CD14-positive monocyte (primary cell): ENCODE data around the gene MS4A15. TPM values are rescaled to one million over a fixed set of nuclear protein-coding genes. Genes with fewer than 3 reads are reported as not detected.

Source experiments
- DNase-seq, 3 donors: peaks; one replicate each; pipeline ENCODE4 v3.0.0-alpha.2; 2011 to 2022
- H2AFZ ChIP-seq: 2 replicates; pipeline ENCODE4 v1.6.0; 2012; ENCODE audit warnings: mild to moderate bottlenecking, low read depth, low read length, inconsistent platforms; ENCODE audit not compliant: insufficient read depth, poor library complexity, severe bottlenecking
- H3K27ac ChIP-seq, 2 donors: 1 replicate in 1 of 2; 2 replicates in 1 of 2; pipeline ENCODE4 v1.5.1; 2012 to 2013; ENCODE audit warnings: low read length in 2 of 2, control low read depth in 1 of 2, inconsistent platforms in 1 of 2, low read depth in 1 of 2, mild to moderate bottlenecking in 1 of 2
- H3K27me3 ChIP-seq, 2 donors: one replicate each; pipeline versions ENCODE4 v1.6.0 to v1.6.1; 2011 to 2013; ENCODE audit warnings: low read length in 2 of 2; ENCODE audit not compliant: control insufficient read depth in 2 of 2, insufficient read depth in 2 of 2
- H3K36me3 ChIP-seq, 2 donors: replicated peaks in 1 of 2; 1 replicate in 1 of 2; 2 replicates in 1 of 2; pipeline versions ENCODE4 v1.5.1 to v1.6.1; 2012 to 2013; ENCODE audit warnings: low read length in 2 of 2, control low read depth in 1 of 2, inconsistent platforms in 1 of 2, mild to moderate bottlenecking in 1 of 2; ENCODE audit not compliant: insufficient read depth in 2 of 2, control insufficient read depth in 1 of 2
- H3K4me1 ChIP-seq, 2 donors: 1 replicate in 1 of 2; 2 replicates in 1 of 2; pipeline versions ENCODE4 v1.5.1 to v1.6.1; 2012 to 2013; ENCODE audit warnings: low read length in 2 of 2, control low read depth in 1 of 2, inconsistent platforms in 1 of 2, mild to moderate bottlenecking in 1 of 2, moderate library complexity in 1 of 2; ENCODE audit not compliant: insufficient read depth in 2 of 2, control insufficient read depth in 1 of 2
- H3K4me2 ChIP-seq: replicated peaks from 2 replicates; pipeline ENCODE3; 2012; ENCODE audit warnings: low read length, moderate library complexity, mild to moderate bottlenecking; ENCODE audit not compliant: poor library complexity, severe bottlenecking; ENCODE audit errors: extremely low read depth
- H3K4me3 ChIP-seq, 3 experiments: fragments of 200-600 bp in 1 of 3; sonication (generic) in 1 of 3; replicated peaks in 1 of 3; 1 replicate in 2 of 3; 2 replicates in 1 of 3; pipeline ENCODE4 v1.5.1; 2011 to 2013; ENCODE audit warnings: low read length in 3 of 3, mild to moderate bottlenecking in 3 of 3, control low read depth in 2 of 3, low read depth in 2 of 3, inconsistent platforms in 1 of 3, moderate library complexity in 1 of 3
- H3K79me2 ChIP-seq: 2 replicates; pipeline ENCODE4 v1.6.0; 2012; ENCODE audit warnings: mild to moderate bottlenecking, control low read depth, inconsistent platforms, low read length, moderate library complexity; ENCODE audit not compliant: insufficient read depth
- H3K9ac ChIP-seq: 2 replicates; pipeline ENCODE4 v1.6.0; 2017; ENCODE audit warnings: low read length, mild to moderate bottlenecking; ENCODE audit not compliant: insufficient read depth, poor library complexity, severe bottlenecking
- H3K9me3 ChIP-seq, 2 donors: replicated peaks in 1 of 2; 1 replicate in 1 of 2; 2 replicates in 1 of 2; pipeline versions ENCODE4 v1.5.1 to v1.6.1; 2012 to 2013; ENCODE audit warnings: low read length in 2 of 2, control low read depth in 1 of 2; ENCODE audit not compliant: control insufficient read depth in 1 of 2, insufficient read depth in 1 of 2
- H4K20me1 ChIP-seq: 2 replicates; pipeline ENCODE4 v1.6.0; 2012; ENCODE audit warnings: mild to moderate bottlenecking, low read length, control low read depth, moderate library complexity; ENCODE audit not compliant: insufficient read depth
- H3K27ac Mint-ChIP-seq, 7 donors: one replicate each; pipeline ENCODE4 v1.8.0; 2020; ENCODE audit warnings: mild to moderate bottlenecking in 7 of 7, mixed read lengths in 7 of 7, moderate library complexity in 6 of 7, inconsistent platforms in 2 of 7
- H3K27me3 Mint-ChIP-seq, 3 donors: one replicate each; pipeline ENCODE4 v1.8.0; 2021 to 2022; ENCODE audit warnings: low read depth in 3 of 3, mild to moderate bottlenecking in 3 of 3, mixed read lengths in 3 of 3, moderate library complexity in 3 of 3, inconsistent platforms in 1 of 3
- H3K36me3 Mint-ChIP-seq, 2 donors: one replicate each; pipeline ENCODE4 v1.8.0; 2020; ENCODE audit warnings: mixed read lengths in 2 of 2, inconsistent platforms in 1 of 2, mild to moderate bottlenecking in 1 of 2
- H3K4me1 Mint-ChIP-seq: one replicate; pipeline ENCODE4 v1.8.0; 2020; ENCODE audit warnings: mild to moderate bottlenecking, mixed read lengths
- H3K4me3 Mint-ChIP-seq, 2 donors: one replicate each; pipeline ENCODE4 v1.8.0; 2020; ENCODE audit warnings: mild to moderate bottlenecking in 2 of 2, mixed read lengths in 2 of 2, moderate library complexity in 1 of 2
- H3K9me3 Mint-ChIP-seq, 7 donors: one replicate each; pipeline ENCODE4 v1.8.0; 2020 to 2022; ENCODE audit warnings: mixed read lengths in 7 of 7, mild to moderate bottlenecking in 6 of 7, moderate library complexity in 6 of 7, inconsistent platforms in 2 of 7
- CTCF ChIP-seq: fragments of 200-600 bp; IDR thresholded peaks from one replicate; pipeline ENCODE4 v1.8.0; 2022; ENCODE audit warnings: antibody characterized with exemption, mild to moderate bottlenecking
- WGBS: methylation state at CpG from one replicate; pipeline ENCODE4 v1.1.5; 2013; ENCODE audit warnings: missing lambda C conversion rate; ENCODE audit not compliant: insufficient coverage; 5-methylcytosine and 5-hydroxymethylcytosine counted together
- intact Hi-C, 2 donors: fragments of 100-400 bp; cut with micrococcal nuclease; formaldehyde crosslinking; loops; one replicate each; pipeline versions ENCODE4 v1.15.0 to v1.15.1; 2023
- polyA plus RNA-seq, 3 donors: library from polyadenylated mRNA; depleted of rRNA in 1 of 3; unstranded in 2 of 3; stranded (reverse) in 1 of 3; fragments of 300-500 nt in 2 of 3; fragments of >200 nt in 1 of 3; fragmentation: Illumina TruSeq in 2 of 3; gene quantifications; 1 replicate in 2 of 3; 2 replicates in 1 of 3; pipeline ENCODE4 v1.2.3, GENCODE V29; 2012 to 2021

Gene MS4A15
- polyA plus RNA-seq, 3 donors, result not detected

GRCh38 chr11:60816590-60817157 is 60.0 kb downstream of the MS4A15 start:
- H3K9me3 ChIP-seq, result peaks cover 12 to 17% of the 10 kb centered on the region in 2 donors
- H3K9ac ChIP-seq, result no peak overlapping the region
- no peak overlapping the region for H3K27ac ChIP-seq
- H4K20me1 ChIP-seq, result no peaks in the 10 kb centered on the region
- H3K27me3 ChIP-seq, result no peaks in the 10 kb centered on the region
- intact Hi-C loops, result no loop called here
- no peaks in the 10 kb centered on the region for H3K79me2 ChIP-seq
- WGBS, result 100% methylated on average over 1 of the region's 2 CpGs
- H3K4me3 Mint-ChIP-seq, result no peak overlapping the region
- H3K36me3 Mint-ChIP-seq, result no peaks in the 10 kb centered on the region
- H2AFZ ChIP-seq, result no peak overlapping the region
- peaks cover 4% of the 10 kb centered on the region for H3K4me1 Mint-ChIP-seq
- H3K36me3 ChIP-seq, result no peaks in the 10 kb centered on the region
- no peak for TF ChIP-seq CTCF
- peaks cover 0 to 2% of the 10 kb centered on the region in 2 donors for H3K4me1 ChIP-seq
- H3K27me3 Mint-ChIP-seq, result peaks cover 3 to 6% (median 6%) of the 10 kb centered on the region in 3 donors
- H3K4me3 ChIP-seq, result no peak overlapping the region
- peaks cover 2 to 17% (median 16%) of the 10 kb centered on the region in 7 donors for H3K9me3 Mint-ChIP-seq
- H3K4me2 ChIP-seq, result no peak overlapping the region
- DNase-seq, result no peak
- no peak overlapping the region for H3K27ac Mint-ChIP-seq

DNA sequence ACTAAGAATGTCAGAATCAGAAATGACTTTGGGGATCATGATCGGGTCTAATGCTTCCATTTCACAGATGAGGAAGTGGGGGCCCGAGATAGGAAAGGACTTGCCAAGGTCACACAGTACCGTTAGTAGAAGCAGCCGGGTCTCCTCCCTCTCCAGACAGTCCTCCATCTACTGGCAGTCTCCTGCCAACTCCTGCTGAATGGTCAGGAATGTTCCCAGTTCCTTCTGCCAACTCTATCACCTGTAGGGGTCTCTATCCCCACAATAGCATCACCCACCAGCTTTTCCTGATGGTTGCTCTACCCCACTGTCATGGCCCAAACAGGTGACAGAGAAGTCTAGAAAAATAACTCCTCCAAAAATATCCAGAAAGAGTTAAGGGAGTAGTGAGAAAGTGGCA is 61.4 kb downstream of the MS4A15 start:
- Histone ChIP-seq H3K4me1 (no peaks in the 10 kb centered on the region), H3K27ac (no peak overlapping the region), H4K20me1 (no peaks in the 10 kb centered on the region), H2AFZ (no peak overlapping the region), H3K9ac (no peak overlapping the region), H3K36me3 (no peaks in the 10 kb centered on the region), H3K9me3 (peaks cover 12 to 17% of the 10 kb centered on the region in 2 donors), H3K79me2 (no peaks in the 10 kb centered on the region), H3K27me3 (no peaks in the 10 kb centered on the region), H3K4me2 (no peak overlapping the region), H3K4me3 (no peak overlapping the region)
- TF ChIP-seq CTCF, result no peak
- Mint-ChIP-seq H3K27me3 (peaks cover 3 to 6% (median 5%) of the 10 kb centered on the region in 3 donors), H3K4me1 (peaks cover 2% of the 10 kb centered on the region), H3K27ac (no peak overlapping the region), H3K9me3 (peaks cover 2 to 17% (median 16%) of the 10 kb centered on the region in 7 donors), H3K4me3 (no peak overlapping the region), H3K36me3 (no peaks in the 10 kb centered on the region)
- WGBS, result 93% methylated on average over 3 of the region's 4 CpGs
- intact Hi-C loops, result no loop called here
- DNase-seq, result no peak
